Measurements from ENCODE around the gene STYX. TPM values are rescaled to one million over a fixed set of nuclear protein-coding genes. Genes with fewer than 3 reads are reported as not detected.
"Not testable (repeated sequence)": the region's sequence is repeated elsewhere in the genome, so short reads cannot be mapped to it uniquely, and the experiment has no call there.

The STYX gene
- total RNA-seq, 1 experiment from 2014 or later: 20.6 TPM

- intact Hi-C loops (cut with micrococcal nuclease; ENCODE audit: unreplicated experiment): no loop called here
- TF ChIP-seq CTCF (IDR thresholded peaks at IDR 0.05) (no peak), TCF7L2 (IDR thresholded peaks at IDR 0.05; ENCODE audit: low read depth, low read length) (no peak), POLR2AphosphoS5 (IDR thresholded peaks at IDR 0.05; ENCODE audit: low read depth, low read length) (no peak), SIN3A (IDR thresholded peaks at IDR 0.05; ENCODE audit: borderline replicate concordance, insufficient read depth, low read depth, low read length) (no peak), REST (IDR thresholded peaks at IDR 0.05; ENCODE audit: insufficient read depth in 1 of 2, low read depth in 2 of 2, low read length in 1 of 2) (no peak)
- in situ Hi-C loops (cut with HindIII; ENCODE audit: low pct_unique_long_range_greater_than_20kb, low sequenced_read_pairs): no loop called here
- peaks cover 47% of the 10 kb centered on the region for H3K36me3 ChIP-seq (ENCODE audit: control insufficient read depth, insufficient read depth, low read length)
- no peak overlapping the region for H3K27ac ChIP-seq (ENCODE audit: low read length)
- ChIA-PET CTCF (interaction anchor here (0.6 kb wide), 1 partner anchor 237 kb away, joined by 3 read pairs; no protein-coding TSS in a partner anchor), POLR2A (no interaction called here)
- no peak overlapping the region for H3K4me3 ChIP-seq (ENCODE audit: low read depth in 2 of 2, low read length in 2 of 2)
- H3K9me3 ChIP-seq (ENCODE audit: control insufficient read depth, insufficient read depth, low read depth, low read length): no peaks in the 10 kb centered on the region
- H3K4me1 ChIP-seq (ENCODE audit: control insufficient read depth, insufficient read depth, low read length): no peaks in the 10 kb centered on the region
- no peaks in the 10 kb centered on the region for H3K27me3 ChIP-seq (ENCODE audit: control insufficient read depth, insufficient read depth, low read length)
- no TSS peak for BruUV-seq (replicated peaks)
- ATAC-seq: no peak
- no peak for DNase-seq (ENCODE audit: low read depth, low spot score)
Observed at GRCh38 chr14:52723514-52724359, 6.2 kb upstream of the STYX start.

- DNase-seq (ENCODE audit: low read depth, low spot score): no peak
- BruUV-seq (replicated peaks): no TSS peak
- no peaks in the 10 kb centered on the region for H3K27me3 ChIP-seq (ENCODE audit: control insufficient read depth, insufficient read depth, low read length)
- H3K27ac ChIP-seq (ENCODE audit: low read length): no peak overlapping the region
- no peaks in the 10 kb centered on the region for H3K9me3 ChIP-seq (ENCODE audit: control insufficient read depth, insufficient read depth, low read depth, low read length)
- CTCF ChIA-PET: no interaction called here
- H3K4me1 ChIP-seq (ENCODE audit: control insufficient read depth, insufficient read depth, low read length): no peaks in the 10 kb centered on the region
- H3K4me3 ChIP-seq (ENCODE audit: low read depth in 2 of 2, low read length in 2 of 2): no peak overlapping the region
- in situ Hi-C loops (cut with HindIII; ENCODE audit: low pct_unique_long_range_greater_than_20kb, low sequenced_read_pairs): no loop called here
- peaks cover 42% of the 10 kb centered on the region for H3K36me3 ChIP-seq (ENCODE audit: control insufficient read depth, insufficient read depth, low read length)
- no peak for TF ChIP-seq SIN3A (IDR thresholded peaks at IDR 0.05; ENCODE audit: borderline replicate concordance, insufficient read depth, low read depth, low read length)
- TF ChIP-seq POLR2AphosphoS5 (IDR thresholded peaks at IDR 0.05; ENCODE audit: low read depth, low read length): no peak
- no peak for TF ChIP-seq CTCF (IDR thresholded peaks at IDR 0.05)
- TF ChIP-seq TCF7L2 (IDR thresholded peaks at IDR 0.05; ENCODE audit: low read depth, low read length): no peak
- no peak for TF ChIP-seq REST (IDR thresholded peaks at IDR 0.05; ENCODE audit: insufficient read depth in 1 of 2, low read depth in 2 of 2, low read length in 1 of 2)
- POLR2A ChIA-PET: no interaction called here
- intact Hi-C loops (cut with micrococcal nuclease; ENCODE audit: unreplicated experiment): no loop called here
- no peak for ATAC-seq
Observed at GRCh38 chr14:52724360-52724644, 5.7 kb upstream of the STYX start.

GRCh38 chr14:52727509-52727908 lies 2.5 kb upstream of the STYX start:
- H3K27me3 ChIP-seq (ENCODE audit: control insufficient read depth, insufficient read depth, low read length); in situ Hi-C loops (cut with HindIII; ENCODE audit: low pct_unique_long_range_greater_than_20kb, low sequenced_read_pairs); H3K4me1 ChIP-seq (ENCODE audit: control insufficient read depth, insufficient read depth, low read length); intact Hi-C loops (cut with micrococcal nuclease; ENCODE audit: unreplicated experiment); BruUV-seq (replicated peaks); CTCF ChIA-PET; H3K9me3 ChIP-seq (ENCODE audit: control insufficient read depth, insufficient read depth, low read depth, low read length); H3K27ac ChIP-seq (ENCODE audit: low read length); POLR2A ChIA-PET; H3K4me3 ChIP-seq (ENCODE audit: low read depth in 2 of 2, low read length in 2 of 2); DNase-seq (ENCODE audit: low read depth, low spot score); ATAC-seq: not testable (repeated sequence)
- H3K36me3 ChIP-seq (ENCODE audit: control insufficient read depth, insufficient read depth, low read length): peaks cover 31% of the 10 kb centered on the region

All from Panc1 (cell line).